Stimulated activated CD4-positive, alpha-beta T cell treated with anti-CD3 and anti-CD28 coated beads, Interleukin-15, amount 100 ng/mL, for 24 hours (primary cell): Measurements from ENCODE around the gene TMEM91.

Experiments used
- DNase-seq: peaks from one replicate; pipeline ENCODE4 v3.0.0-alpha.2; 2020

TMEM91 gene

DNA sequence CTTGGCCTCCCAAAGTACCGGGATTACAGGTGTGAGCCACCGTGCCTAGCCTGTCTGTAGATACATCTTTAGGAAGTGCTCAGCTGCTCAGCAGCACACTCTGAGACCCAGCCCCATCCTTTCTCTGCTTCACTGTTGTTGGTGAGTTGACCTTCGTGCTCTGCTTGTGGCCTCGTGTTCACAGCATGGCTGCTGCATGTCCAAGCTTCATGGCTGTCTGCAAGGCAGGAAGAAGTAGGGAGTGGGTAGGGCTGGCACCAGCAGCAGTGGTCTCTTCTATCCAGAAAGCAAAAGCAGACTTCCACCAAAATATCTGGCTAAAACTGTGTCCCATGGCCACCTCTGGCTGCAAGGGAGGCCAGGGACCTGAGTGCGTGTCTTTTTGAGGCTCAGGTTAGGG is 36.6 kb downstream of the TMEM91 start:
- DNase-seq, result no peak

DNA sequence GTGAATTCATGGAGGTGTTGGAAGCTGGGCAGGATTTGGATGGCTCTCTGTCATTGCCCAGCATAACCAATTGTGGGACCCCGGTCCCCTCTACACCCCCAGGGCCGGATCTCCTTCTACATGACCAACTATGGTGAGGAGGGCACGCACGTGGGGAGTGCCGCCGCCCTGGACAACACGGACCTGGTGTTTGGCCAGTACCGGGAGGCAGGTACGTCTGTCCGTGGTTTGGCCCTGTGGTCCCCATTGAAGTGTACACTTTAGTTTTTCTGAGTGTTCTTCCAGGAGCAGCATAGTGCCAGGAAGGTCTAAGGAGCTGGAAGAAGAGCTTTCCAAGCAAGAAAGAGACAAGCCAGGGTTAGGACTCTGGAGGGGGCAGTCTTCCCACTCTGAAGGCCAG is 37.6 kb downstream of the TMEM91 start:
- DNase-seq, result no peak

DNA sequence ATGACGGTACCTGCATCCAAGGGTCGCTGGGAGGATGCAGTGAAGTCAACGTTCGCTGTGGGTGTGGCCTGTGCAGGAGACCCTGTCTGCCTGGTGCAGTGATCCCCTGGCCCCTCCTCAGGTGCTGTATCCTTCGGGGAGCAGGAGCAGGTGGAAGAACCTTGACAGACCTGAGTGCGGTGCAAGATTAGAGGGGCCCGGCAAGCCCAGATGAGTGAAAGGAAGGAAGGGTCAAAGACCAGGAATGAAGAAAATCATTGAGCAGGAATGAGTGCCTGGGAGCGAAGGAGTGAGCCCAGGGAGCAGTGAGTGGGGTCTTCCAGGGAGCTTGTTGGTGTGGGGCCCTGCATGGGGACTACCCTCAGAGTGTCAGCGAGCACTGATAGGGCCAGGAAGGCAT is 38.1 kb downstream of the TMEM91 start:
- DNase-seq, result no peak

DNA sequence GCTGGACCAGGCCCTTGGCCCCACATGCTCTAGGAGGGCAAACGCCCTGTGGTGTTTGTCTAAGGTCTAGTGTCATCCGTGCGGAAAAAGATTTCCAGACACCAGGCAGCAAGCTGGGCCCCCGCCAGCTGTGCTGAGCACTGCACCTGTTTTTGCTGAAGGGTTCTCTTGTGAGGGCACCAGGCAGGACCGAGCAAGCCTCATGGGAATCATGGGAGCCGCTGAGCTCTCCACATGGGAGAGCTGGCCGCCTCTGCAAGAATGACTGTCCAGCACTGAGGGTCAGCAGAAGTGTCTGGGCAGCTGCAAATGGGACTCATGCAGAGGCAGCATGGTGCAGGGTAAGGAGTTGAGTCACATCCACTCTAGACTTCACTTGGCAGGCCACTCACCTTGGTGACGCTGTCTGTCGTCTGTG is 38.8 kb downstream of the TMEM91 start:
- no peak for DNase-seq

DNA sequence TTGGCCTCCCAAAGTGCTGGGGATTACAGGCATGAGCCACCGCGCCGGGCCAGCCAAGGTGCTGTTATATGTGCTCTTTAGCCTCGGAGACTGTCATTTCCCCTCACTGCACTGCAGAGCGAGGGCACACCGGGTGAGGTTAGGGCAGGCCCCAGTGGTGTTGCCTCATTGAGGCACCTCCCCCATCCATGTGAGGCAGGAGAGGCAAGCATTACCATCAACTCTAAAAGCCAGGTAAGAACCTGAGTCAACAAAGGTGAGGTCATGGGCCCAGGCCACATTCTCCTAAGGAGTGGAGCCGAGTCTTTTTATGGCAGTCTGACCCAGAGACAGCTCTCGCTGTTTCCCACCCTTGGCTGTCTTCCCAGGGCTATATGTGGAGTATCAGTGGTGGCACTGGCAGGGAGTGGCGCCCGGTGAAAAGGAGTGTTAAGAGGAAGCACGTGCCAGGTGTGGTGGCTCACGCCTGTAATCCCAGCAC is 39.9 kb downstream of the TMEM91 start:
- DNase-seq, result no peak

DNA sequence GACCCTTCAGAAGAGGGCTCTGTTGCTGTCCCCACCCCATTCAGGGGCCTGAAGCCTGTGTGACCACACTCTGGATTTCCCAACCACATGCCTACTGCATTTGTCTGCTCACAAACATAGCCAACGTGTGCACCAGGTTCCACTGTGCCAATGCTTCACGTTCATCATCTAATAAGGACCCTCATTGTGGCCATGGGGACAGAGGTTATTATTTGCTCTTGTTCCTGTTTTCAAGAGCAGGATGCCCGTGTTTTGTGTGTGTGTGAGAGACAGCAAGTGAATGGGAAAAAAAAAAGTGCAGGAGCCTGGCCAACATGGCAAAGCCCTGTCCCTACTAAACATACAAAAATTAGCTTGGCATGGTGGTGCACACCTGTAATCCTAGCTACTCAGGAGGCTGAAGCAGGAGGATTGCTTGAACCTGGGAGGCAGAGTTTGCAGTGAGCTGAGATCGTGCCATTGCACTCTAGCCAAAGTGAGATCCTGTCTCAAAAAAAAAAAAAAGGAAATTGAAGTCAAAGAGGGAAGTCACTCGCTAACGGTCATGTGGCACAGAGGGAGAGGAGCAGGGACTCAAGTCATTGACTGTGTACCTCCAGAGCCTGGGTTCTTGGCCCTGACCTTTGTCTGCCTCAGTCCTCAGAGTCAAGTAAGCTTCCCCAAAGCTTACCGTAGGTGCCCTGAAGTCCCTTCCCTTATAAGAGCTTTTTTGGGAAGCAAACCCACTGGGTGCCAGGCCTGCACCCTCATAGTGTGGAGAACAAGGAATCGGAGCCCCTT is 44.0 kb downstream of the TMEM91 start:
- DNase-seq, result no peak

DNA sequence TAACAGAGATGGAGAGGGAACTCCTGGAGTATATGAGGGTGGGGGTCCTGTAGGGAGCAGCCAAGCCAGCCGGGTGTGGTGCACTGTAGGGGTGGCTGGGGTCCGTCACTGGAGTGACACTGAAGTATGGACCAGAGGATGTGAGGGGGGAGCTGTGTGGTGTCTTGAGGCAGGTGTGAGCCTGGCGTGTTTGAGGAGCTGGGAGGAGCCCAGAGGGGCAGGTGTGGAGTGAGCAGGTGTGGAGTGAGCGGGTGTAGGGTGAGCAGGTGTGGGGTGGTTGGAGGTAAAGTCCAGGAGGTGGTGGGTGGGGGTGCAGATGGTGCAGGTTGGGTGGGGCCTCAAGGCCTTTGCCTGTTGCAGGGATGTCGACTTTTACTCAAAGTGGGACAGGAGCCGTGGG is 45.0 kb downstream of the TMEM91 start:
- no peak for DNase-seq

DNA sequence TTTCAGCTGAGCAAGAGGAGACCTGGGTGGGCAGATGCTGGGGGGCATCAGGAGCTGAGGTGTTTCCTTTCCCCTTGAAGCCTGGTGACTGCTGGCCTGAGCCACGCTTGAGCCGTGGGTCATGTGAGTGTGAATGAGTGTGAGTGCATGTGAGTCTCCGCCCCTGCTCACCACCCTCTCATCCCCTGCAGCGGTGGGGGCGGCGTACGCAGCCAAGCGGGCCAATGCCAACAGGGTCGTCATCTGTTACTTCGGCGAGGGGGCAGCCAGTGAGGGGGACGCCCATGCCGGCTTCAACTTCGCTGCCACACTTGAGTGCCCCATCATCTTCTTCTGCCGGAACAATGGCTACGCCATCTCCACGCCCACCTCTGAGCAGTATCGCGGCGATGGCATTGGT is 45.6 kb downstream of the TMEM91 start:
- DNase-seq, result no peak

DNA sequence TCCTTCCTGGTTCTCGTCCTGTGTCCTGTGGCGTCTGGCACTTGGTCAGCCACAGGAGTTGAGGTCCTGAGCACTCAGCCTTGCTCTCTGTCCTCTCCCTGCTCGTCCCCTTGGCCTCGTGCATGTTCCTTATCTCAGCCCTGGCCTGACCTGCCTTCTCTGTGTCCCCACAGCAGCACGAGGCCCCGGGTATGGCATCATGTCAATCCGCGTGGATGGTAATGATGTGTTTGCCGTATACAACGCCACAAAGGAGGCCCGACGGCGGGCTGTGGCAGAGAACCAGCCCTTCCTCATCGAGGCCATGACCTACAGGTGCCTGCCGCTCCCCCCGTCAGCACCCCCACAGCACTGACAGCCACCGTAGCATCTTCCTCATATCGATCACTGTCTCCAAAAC is 46.1 kb downstream of the TMEM91 start:
- DNase-seq, result no peak

DNA sequence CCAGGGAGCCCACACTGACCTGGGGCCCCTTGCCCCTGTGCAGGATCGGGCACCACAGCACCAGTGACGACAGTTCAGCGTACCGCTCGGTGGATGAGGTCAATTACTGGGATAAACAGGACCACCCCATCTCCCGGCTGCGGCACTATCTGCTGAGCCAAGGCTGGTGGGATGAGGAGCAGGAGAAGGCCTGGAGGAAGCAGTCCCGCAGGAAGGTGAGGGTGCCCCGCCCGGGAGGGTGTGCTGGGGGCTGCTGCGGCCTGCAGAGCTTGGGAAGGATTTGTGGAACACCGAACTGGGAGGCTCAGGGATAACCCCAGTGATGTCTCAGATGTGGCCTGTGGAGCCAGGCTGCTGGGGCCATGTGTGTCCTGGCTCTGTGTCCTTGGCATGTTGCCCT is 46.6 kb downstream of the TMEM91 start:
- DNase-seq, result no peak

DNA sequence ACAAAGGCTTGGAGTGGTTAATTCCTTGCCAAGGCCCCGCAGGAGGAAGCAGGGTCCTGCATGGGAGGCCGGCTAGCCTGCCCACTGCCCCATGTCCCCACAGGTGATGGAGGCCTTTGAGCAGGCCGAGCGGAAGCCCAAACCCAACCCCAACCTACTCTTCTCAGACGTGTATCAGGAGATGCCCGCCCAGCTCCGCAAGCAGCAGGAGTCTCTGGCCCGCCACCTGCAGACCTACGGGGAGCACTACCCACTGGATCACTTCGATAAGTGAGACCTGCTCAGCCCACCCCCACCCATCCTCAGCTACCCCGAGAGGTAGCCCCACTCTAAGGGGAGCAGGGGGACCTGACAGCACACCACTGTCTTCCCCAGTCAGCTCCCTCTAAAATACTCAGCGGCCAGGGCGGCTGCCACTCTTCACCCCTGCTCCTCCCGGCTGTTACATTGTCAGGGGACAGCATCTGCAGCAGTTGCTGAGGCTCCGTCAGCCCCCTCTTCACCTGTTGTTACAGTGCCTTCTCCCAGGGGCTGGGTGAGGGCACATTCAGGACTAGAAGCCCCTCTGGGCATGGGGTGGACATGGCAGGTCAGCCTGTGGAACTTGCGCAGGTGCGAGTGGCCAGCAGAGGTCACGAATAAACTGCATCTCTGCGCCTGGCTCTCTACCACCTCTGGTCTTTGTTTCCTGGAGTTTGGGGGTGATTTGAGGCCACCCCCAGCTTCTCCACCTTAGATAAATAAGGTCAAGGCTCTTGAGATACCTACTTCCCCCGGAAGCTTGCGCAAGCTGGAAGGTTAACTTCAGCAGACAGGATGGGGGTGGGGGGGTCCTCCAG is 48.2 kb downstream of the TMEM91 start:
- DNase-seq, result no peak

DNA sequence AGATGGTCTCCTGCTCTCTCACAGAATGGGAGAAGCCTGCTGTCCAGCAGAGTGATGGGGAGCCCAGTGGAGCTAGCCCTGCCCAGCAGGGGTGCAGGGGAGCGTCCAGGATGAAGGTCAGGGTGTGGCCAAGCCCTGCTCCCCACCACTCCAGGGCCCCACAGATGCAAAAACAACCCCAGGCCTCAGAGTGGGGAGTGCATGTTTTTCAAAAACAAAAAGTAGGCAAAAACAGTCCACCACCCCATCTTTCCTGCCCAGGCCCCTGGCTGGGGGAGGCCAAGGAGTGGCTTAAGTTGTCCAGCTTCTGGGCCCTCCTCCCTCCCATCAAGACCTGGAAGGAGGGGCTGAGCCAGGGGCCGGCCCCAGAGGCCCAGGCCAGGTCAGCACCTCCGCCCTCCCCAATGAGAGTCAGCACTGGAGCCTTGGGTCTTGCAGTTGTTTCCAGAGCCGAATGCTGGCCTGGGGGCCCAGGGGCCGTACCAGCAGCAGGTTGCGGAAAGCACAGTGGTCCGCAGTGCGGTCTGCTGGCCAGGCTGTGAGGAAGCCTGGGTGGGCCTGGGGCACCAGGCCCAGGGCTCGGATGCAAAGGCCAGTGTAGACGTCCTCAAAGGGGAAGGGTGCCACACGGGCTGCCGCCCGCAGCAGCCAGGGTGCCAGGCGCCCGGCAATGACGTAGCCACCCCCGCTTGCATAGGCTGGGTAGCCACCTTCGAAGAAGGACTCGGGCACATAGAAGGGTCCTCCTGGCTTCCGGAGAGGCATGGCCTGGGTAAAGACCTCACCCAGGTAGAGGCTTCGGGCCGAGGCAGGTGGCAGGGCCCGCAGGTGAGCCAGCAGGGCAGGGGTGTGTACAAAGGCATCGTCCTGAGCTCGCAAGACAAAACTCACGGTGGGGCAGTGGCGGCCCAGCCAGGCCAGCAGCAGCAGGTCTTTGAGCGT is 49.1 kb downstream of the TMEM91 start:
- DNase-seq, result no peak

GRCh38 chr19:41426116-41426841 is 49.9 kb downstream of the TMEM91 start:
- DNase-seq, result no peak

- DNase-seq, result peak; percentile 69
These were observed 50.8 kb downstream of the TMEM91 start, which contains the start of gene B3GNT8 for GRCh38 chr19:41426952-41427646. TSS of gene B3GNT8 (minus strand) at chr19:41427374. CDS start at chr19:41426778, 596 bp downstream.

GRCh38 chr19:41427647-41428480 is 51.5 kb downstream of the TMEM91 start:
- peak; percentile 45 for DNase-seq

- no peak for DNase-seq
These were observed 52.1 kb downstream of the TMEM91 start for GRCh38 chr19:41428481-41428859.

DNA sequence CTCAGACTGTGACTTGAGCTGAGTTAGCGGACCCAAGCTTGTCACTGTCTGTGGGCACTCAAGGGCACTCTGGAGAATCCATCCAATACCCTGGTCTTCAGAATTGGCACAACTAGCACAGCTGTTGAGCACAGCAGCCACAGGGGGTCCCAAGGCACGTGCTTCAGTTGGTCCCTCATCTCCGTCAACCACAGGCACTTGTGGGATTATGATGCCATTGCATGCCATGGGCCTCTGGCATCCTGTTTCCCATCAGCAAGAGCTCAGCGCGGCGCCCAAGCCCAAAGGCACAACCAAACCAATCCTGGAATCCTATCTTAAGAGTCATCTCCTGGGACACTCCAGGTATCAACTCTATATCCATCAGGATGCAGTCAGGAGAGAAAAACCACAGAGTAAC is 54.6 kb downstream of the TMEM91 start:
- no peak for DNase-seq

DNA sequence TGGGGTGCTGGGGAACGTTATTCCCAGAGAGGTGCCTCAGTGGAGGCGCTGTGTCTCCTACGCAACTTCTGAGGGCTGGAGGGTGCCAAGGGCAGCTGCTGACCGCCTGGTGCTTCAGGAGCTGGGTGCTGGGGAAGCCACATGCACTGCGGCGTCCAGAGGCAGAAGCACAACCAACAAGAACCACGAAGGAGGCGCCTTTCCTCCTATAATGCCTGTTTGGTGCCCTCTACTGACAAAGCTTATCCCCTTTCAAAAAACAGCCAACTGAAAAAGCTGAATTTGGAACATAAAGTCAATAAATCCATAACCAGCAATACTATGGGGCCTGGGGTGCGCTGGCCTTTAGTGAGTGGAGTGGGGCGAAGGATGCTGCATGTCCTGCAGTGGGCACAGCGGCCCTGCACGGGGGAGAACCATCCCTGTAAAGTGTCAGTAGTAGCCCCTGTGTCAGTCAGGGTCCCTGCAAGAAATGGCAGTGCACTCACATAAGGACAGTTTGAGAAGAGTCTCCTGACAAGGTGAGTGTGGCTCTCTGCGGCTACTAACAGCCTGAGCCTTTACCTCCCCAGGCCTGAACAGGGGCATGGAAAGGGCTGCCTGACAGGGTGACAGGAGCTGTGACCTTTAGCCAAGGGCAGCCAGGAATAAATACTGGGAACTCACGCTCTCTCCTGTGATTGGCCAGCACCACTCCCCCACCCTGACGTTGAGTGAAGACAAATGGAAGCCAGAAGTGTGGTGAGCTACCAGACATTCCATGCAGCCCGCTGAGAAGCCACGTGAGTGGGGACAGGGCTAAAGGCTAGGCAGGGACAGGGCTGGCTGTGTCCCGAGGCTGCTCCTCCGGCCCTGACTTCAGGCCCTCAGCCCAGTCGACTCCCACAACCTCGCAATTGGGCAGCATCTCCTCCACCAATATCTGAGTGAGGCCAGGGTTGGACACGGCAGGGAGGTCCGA is 55.4 kb downstream of the TMEM91 start:
- DNase-seq, result no peak

DNA sequence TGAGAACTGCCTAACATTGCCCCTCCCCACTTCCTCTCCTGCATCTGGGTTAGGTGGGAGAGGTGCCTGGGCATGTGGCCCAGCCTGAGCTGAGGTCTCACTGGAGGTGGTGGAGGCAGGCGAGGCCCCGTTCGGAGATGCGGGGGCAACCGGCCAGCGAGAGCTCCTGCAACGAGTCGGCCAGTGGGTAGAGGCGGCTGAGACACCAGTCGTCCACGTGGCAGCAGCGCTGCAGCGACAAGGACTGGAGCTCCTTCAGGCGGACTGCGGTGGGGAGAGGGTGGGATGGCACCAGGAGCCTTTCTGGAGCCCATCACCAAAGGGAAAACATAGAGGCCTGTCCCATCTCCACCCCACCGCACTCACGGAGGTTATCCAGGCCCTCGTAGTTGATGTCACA is 56.8 kb downstream of the TMEM91 start:
- no peak for DNase-seq
